ENCODE data around the gene CLIP4.
"Not testable (repeated sequence)": the region's sequence is repeated elsewhere in the genome, so short reads cannot be mapped to it uniquely, and the experiment has no call there.

The CLIP4 gene, protein sequence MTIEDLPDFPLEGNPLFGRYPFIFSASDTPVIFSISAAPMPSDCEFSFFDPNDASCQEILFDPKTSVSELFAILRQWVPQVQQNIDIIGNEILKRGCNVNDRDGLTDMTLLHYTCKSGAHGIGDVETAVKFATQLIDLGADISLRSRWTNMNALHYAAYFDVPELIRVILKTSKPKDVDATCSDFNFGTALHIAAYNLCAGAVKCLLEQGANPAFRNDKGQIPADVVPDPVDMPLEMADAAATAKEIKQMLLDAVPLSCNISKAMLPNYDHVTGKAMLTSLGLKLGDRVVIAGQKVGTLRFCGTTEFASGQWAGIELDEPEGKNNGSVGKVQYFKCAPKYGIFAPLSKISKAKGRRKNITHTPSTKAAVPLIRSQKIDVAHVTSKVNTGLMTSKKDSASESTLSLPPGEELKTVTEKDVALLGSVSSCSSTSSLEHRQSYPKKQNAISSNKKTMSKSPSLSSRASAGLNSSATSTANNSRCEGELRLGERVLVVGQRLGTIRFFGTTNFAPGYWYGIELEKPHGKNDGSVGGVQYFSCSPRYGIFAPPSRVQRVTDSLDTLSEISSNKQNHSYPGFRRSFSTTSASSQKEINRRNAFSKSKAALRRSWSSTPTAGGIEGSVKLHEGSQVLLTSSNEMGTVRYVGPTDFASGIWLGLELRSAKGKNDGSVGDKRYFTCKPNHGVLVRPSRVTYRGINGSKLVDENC

DNA sequence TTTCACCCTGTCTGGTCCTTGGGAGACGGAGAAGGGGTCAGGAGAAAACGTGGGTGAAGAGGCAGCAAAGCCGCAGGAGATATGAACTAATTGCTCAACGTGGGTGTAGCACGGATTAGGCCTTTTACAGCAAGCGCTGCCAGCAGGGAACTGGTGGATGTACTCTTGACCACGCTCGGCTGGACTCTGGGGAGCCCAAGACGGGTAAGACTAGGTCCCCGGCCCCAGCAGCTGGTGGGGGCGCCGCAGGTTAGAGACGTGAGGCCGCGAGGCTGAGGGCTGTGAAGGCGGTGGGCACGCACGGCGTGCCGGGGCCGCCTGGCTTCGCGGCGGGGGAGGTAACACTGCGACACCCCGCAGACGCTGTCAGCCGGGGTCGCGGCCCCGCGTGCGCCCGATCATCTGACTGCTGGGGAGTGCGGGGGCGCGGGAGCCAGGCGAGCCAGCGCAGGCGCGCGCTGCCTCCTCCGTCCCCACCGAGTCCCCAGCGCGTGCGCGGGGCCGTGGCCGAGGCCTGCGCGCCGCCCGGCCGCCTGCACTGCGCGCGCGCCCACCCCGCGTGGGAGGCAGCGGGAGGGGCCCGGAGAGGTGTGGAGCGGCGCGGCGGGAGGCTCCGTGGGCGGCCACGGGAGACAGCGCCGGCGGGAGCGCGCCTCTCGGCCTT is at the start of gene CLIP4:
CLIP4 (plus strand) TSS at position 470 of the 664 bp plus-strand sequence. CDS start 5,974 bp downstream, outside the sequence.
- in situ Hi-C loops (cut with MboI; ENCODE audit: low sequenced_read_pairs), result no loop called here

DNA sequence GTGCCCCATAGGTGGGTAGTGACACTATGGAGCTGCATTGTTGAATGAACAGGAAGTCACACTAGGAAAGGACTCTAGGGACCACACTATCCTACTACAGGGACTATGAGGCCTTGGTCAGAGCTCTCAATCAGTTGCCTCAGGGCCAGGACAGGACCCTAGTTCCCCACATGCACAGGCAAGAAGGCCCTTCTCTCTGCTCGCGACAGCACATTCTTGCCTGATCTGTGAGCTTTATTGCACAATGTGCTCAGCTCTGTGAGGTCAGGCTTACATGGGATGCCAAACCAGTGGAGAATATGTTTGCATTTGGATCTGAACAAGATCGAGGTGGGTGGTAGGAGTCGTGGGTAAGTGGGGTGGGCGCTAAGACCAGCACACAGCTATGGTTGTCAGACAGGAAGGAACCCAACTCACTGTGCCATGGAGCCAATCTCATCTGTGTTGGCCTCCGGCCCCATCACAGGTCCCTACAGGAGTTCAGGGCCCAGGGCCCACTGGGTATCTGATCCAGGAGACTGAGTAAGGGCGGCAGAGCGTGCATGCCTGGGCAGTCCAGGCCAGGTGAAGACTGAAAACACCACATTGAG is 48.8 kb upstream of the CLIP4 start:
- in situ Hi-C loops (cut with MboI; ENCODE audit: low sequenced_read_pairs), result no loop called here

DNA sequence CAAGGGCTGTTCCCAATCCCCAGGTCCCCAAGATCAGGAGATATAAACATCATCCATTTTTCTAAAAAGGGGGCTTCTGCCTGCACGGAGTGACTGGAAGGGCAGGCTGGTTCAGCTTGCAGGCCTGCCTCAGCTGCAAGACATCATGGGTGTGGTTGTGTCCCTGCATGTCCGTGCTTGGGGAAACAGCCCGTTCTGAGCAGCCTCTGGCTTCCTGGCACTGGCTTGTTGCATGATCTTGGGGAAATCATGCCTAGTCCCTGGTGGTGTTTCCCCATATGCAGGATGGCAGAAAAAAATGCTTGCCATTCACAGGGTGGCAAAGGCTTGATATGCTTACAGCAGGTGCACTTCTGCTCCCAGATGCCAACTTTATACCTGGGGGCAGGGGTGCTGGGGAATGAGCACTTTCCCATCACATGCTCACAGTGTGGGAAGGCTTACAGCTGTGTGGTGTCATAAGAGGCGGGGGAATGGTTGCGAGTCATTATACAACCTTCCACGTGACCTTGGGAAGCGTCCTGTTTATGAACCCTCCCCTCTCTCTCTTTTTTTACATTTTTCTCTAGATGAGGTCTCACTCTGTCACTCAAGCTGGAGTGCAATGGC is 48.1 kb upstream of the CLIP4 start:
- in situ Hi-C loops (cut with MboI; ENCODE audit: low sequenced_read_pairs), result no loop called here

GRCh38 chr2:29068513-29068912 is 46.7 kb upstream of the CLIP4 start:
- in situ Hi-C loops (cut with MboI; ENCODE audit: low sequenced_read_pairs), result no loop called here

DNA sequence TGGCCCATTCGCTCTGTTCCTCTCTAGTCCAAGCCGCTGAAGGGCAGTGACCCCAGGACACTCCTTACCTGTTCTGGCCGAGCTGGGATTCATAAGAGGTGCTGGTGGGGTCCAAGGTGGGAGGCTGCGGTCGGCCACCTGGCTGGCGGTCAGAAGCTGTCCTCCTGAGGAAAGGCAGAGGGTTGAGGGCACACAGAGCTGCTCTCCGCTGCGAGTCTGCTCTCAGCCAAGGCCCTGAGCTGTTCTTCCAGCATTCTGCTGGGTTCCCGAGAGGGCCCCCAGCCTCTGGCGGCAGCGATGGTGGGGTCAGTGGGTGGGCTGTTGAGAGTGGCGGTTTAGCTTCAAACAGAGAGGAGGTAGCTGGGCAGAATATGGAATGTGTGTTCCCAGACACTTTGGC is 44.7 kb upstream of the CLIP4 start:
- in situ Hi-C loops (cut with MboI; ENCODE audit: low sequenced_read_pairs), result no loop called here

- in situ Hi-C loops (cut with MboI; ENCODE audit: low sequenced_read_pairs), result no loop called here
These were observed 43.9 kb upstream of the CLIP4 start for GRCh38 chr2:29071032-29071975.

GRCh38 chr2:29072251-29072650 is 43.0 kb upstream of the CLIP4 start:
- in situ Hi-C loops (cut with MboI; ENCODE audit: low sequenced_read_pairs), result no loop called here

DNA sequence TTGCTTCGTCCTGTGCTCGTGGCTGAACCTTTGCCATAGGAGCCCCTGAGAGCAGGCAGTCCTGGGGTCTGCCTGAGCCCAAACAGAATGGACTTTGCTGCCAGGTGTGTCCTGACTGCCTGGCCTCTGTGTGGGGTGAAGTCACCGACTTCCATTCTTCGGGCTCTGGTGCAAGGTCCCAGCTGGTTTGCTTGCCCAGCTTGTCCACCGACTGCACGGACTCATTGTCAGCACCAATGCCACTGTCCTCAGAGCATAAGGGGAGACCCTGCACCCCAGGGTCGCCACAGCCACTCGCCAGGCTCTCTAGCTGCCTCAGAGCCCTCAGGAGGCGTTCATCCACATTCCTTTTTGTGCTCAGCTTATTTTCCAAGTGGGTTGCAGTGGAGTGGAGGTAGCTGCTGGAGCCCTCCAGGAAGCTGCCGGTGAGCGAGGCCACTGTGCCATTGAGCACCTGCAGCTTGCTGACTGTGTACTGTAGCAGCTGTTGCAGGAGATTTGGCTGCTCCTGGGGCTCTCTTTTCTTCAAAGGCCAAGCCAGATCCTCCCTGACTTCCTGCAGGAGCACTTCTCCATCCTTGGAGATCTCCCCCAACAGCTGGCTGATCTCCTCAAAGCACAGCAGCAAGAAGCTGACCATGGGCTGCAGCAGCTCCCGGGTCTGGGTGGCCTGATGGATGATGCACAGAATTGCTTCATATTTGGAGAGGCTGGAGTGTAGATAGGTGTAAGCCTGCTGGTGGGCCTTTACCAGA is 42.1 kb upstream of the CLIP4 start:
- in situ Hi-C loops (cut with MboI; ENCODE audit: low sequenced_read_pairs), result no loop called here

DNA sequence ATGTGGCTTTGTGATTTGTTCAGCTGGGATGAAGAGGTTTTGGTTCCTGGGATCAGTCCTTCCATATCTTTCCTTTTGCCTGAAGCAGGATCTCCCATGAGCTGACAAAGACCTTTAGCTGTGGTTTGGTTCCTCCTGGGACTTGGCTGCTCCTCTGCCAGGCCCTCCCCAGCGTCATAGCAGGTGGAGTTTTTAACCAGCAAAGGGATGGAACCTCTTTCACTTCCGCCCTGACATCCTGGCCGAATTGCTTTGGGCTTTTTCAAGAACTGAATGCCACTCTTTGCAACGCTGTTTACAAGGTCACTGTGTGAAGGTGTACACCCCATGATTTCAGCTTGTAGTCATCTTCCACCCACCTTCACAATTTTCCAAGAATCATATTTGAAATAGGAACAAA is 41.3 kb upstream of the CLIP4 start:
- in situ Hi-C loops (cut with MboI; ENCODE audit: low sequenced_read_pairs), result no loop called here

- in situ Hi-C loops (cut with MboI; ENCODE audit: low sequenced_read_pairs), result no loop called here
These were observed 40.8 kb upstream of the CLIP4 start, which contains the start of gene PCARE for GRCh38 chr2:29074411-29074810. PCARE (minus strand) TSS chr2:29074523; CDS start chr2:29074261, 262 bp downstream.

GRCh38 chr2:29075894-29076705 is 39.1 kb upstream of the CLIP4 start:
- in situ Hi-C loops (cut with MboI; ENCODE audit: low sequenced_read_pairs), result no loop called here

DNA sequence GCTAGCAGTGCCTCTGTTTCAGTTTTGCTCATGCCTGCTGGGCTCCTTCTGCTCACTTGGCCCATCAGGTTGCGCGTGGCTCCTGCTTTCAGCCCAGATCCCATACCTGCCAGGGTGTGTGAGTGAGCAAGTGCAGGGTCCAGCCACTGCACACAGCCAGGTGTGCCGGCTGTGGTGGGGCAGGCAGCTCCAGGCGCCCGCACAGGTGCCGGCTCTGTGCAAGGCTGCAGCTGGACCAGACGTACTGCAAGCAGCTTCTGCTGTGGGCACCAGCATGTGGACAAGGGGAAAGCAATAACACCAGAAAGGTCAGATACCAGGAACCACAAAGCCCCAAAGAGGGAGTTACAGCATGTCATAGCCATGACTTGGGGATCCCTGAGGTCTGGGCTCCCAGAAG is 35.3 kb upstream of the CLIP4 start:
- in situ Hi-C loops (cut with MboI; ENCODE audit: low sequenced_read_pairs), result no loop called here

- in situ Hi-C loops (cut with MboI; ENCODE audit: low sequenced_read_pairs), result no loop called here
These were observed 34.1 kb upstream of the CLIP4 start for GRCh38 chr2:29080886-29081743.

DNA sequence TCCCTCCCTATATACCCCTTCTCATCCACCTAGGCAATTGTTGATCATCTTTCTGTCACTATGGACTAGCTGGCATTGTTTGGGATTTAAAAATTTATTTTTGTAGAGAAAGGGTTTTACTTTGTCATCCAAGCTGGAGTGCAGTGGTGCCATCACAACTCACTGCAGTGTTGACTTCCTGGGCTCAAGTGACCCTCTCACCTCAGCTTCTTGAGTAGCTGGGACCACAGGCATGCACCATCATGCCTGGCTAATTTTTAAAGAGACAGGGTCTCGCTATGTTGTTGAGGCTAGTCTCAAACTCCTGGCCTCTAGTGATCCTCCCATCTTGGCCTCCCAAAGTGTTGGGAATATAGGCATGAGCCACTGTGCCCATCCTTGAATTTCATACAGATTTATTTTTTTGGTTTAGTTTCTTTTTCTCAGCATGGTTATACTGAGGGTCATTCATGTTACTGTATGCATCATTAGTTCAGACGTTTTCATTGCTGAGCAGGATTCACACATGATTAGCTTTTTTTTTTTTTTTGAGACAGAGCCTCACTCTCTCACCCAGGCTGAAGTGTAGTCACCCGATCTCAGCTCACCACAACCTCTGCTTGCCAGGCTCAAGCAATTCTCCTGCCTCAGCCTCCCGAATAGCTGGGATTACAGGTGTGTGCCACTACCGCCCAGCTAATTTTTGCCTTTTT is 32.3 kb upstream of the CLIP4 start:
- in situ Hi-C loops (cut with MboI; ENCODE audit: low sequenced_read_pairs), result no loop called here

GRCh38 chr2:29084554-29084953 is 30.7 kb upstream of the CLIP4 start:
- in situ Hi-C loops (cut with MboI; ENCODE audit: low sequenced_read_pairs), result no loop called here

- in situ Hi-C loops (cut with MboI; ENCODE audit: low sequenced_read_pairs), result not testable (repeated sequence)
These were observed 24.9 kb upstream of the CLIP4 start for GRCh38 chr2:29090311-29090710.

GRCh38 chr2:29096969-29097368 is 18.2 kb upstream of the CLIP4 start:
- in situ Hi-C loops (cut with MboI; ENCODE audit: low sequenced_read_pairs), result no loop called here

Data from hTERT RPE-1 (cell line).